Left ventricle myocardium inferior (tissue), 1 donor: Measurements from ENCODE around the gene MYBPC3. TPM values are rescaled to one million over a fixed set of nuclear protein-coding genes. Genes with fewer than 3 reads are reported as not detected.

Experiments used
- DNase-seq: peaks from one replicate; pipeline ENCODE4 v3.0.0-alpha.2; 2020
- H3K27ac ChIP-seq: fragments of 200-600 bp; replicated peaks from 2 replicates; pipeline ENCODE4 v1.8.0; 2021
- H3K27me3 ChIP-seq: fragments of 200-600 bp; 2 replicates; pipeline ENCODE4 v1.8.0; 2021; ENCODE audit warnings: low read depth
- H3K36me3 ChIP-seq: fragments of 200-600 bp; 2 replicates; pipeline ENCODE4 v1.8.0; 2021
- H3K4me1 ChIP-seq: fragments of 200-600 bp; 2 replicates; pipeline ENCODE4 v1.8.0; 2021
- H3K4me3 ChIP-seq: fragments of 200-600 bp; 2 replicates; pipeline ENCODE4 v1.8.0; 2021; ENCODE audit warnings: mild to moderate bottlenecking, moderate library complexity
- H3K9me3 ChIP-seq: fragments of 200-600 bp; replicated peaks from 2 replicates; pipeline ENCODE4 v1.8.0; 2021
- CTCF ChIP-seq: fragments of 200-600 bp; IDR thresholded peaks from 2 replicates; pipeline ENCODE4 v1.8.0; 2021; ENCODE audit warnings: antibody characterized with exemption, mild to moderate bottlenecking, borderline replicate concordance
- intact Hi-C: fragments of 100-400 bp; cut with micrococcal nuclease; formaldehyde crosslinking; loops from one replicate; pipeline ENCODE4 v1.11.0; 2022
- total RNA-seq: library from RNA; stranded (reverse); fragmentation: NEBNext Ultra II Directional; extraction: Animal tissue kit (Norgen Biotek cat#: 25700); gene quantifications from one replicate; pipeline ENCODE4 v1.2.1, GENCODE V29; 2021
- donor health status: DM: no; HTN: yes; CAD: no; lungs with severe emphysema.

Gene MYBPC3
- total RNA-seq, 1 donor from 2014 or later, result 2,538 TPM

DNA sequence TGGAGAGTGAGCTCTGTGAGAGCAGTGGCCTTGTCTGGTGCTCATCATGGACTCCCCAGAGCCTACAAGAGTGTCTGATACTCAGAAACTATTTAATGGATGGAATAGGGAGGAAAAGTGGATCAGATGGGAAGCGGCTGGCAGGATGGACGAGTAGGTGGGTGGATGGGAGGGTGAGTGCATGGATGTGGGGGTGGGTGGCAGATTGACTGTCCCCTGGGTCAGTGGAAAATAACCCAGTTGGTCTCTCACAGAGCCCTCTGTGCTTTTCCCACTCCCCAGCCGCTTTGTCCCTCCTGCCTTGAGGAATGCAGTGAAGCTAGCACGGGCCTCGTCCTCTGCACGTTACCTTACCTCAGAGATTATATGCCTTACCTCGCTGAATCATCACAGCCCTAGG is 19.9 kb upstream of the MYBPC3 start:
- intact Hi-C loops, result no loop called here
- Histone ChIP-seq H3K4me1 (no peaks in the 10 kb centered on the region), H3K36me3 (no peaks in the 10 kb centered on the region), H3K27me3 (no peaks in the 10 kb centered on the region), H3K9me3 (no peaks in the 10 kb centered on the region), H3K4me3 (no peak overlapping the region), H3K27ac (no peak overlapping the region)
- TF ChIP-seq CTCF, result no peak
- DNase-seq, result no peak

GRCh38 chr11:47369676-47370075 is 17.2 kb upstream of the MYBPC3 start:
- Histone ChIP-seq H3K9me3 (no peaks in the 10 kb centered on the region), H3K27ac (no peak overlapping the region), H3K4me3 (no peak overlapping the region), H3K4me1 (no peaks in the 10 kb centered on the region), H3K36me3 (no peaks in the 10 kb centered on the region), H3K27me3 (no peaks in the 10 kb centered on the region)
- intact Hi-C loops, result no loop called here
- no peak for TF ChIP-seq CTCF
- no peak for DNase-seq

- H3K9me3 ChIP-seq, result no peaks in the 10 kb centered on the region
- H3K27ac ChIP-seq, result no peak overlapping the region
- intact Hi-C loops, result no loop called here
- no peak overlapping the region for H3K4me3 ChIP-seq
- no peak for TF ChIP-seq CTCF
- no peak for DNase-seq
- peaks cover 6% of the 10 kb centered on the region for H3K4me1 ChIP-seq
- no peaks in the 10 kb centered on the region for H3K36me3 ChIP-seq
- H3K27me3 ChIP-seq, result no peaks in the 10 kb centered on the region
Observed at GRCh38 chr11:47366020-47366490, 13.6 kb upstream of the MYBPC3 start.

- Histone ChIP-seq H3K27ac (peak overlapping the region; percentile 63), H3K27me3 (no peaks in the 10 kb centered on the region), H3K36me3 (no peaks in the 10 kb centered on the region), H3K4me1 (peaks cover 13% of the 10 kb centered on the region), H3K4me3 (no peak overlapping the region), H3K9me3 (no peaks in the 10 kb centered on the region)
- DNase-seq, result no peak
- TF ChIP-seq CTCF, result no peak
- intact Hi-C loops, result no loop called here
Observed at GRCh38 chr11:47361419-47361818, 8.9 kb upstream of the MYBPC3 start.

DNA sequence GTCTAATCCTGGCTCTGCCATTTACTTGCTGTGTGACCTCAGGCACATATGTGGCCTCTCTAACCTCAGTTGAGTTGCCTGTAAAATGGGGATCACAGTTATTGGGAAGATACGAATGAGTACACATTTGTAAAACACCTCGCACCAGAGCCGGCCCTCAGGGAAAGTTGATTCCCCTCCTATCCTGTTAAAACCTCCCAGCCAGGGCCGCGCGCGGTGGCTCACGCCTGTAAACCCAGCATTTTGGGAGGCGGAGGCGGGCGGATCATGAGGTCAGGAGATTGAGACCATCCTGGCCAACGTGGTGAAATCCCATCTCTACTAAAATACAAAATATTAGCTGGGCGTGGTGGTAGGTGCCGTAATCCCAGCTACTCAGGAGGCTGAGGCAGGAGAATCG is 7.8 kb upstream of the MYBPC3 start:
- no peaks in the 10 kb centered on the region for H3K36me3 ChIP-seq
- no peak for DNase-seq
- no peak for TF ChIP-seq CTCF
- H3K9me3 ChIP-seq, result no peaks in the 10 kb centered on the region
- no peaks in the 10 kb centered on the region for H3K27me3 ChIP-seq
- H3K4me1 ChIP-seq, result peaks cover 15% of the 10 kb centered on the region
- intact Hi-C loops, result no loop called here
- peak overlapping the region; percentile 63 for H3K27ac ChIP-seq
- H3K4me3 ChIP-seq, result no peak overlapping the region

DNA sequence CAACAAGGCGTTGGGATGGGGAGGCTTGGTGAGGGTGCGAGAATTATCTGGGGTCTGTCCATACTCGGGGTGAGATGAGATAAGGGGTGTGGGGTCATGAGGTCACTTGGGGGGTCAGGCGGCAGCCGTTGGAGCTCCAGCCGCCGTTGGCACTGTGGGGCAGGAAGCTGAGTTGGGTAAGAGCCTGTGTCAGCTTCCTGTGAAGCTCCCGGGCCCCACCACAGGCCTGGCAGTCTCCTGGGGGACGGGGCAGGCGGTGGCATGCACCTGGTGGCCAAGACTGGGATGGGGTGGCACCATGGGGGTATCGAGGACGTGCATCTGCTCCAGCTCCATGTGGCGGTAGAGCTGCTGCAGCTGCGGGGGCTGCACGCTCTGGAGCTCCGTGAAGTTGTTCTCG is 7.1 kb upstream of the MYBPC3 start:
- DNase-seq, result no peak
- Histone ChIP-seq H3K36me3 (no peaks in the 10 kb centered on the region), H3K4me1 (peaks cover 16% of the 10 kb centered on the region), H3K27ac (no peak overlapping the region), H3K4me3 (no peak overlapping the region), H3K9me3 (no peaks in the 10 kb centered on the region), H3K27me3 (no peaks in the 10 kb centered on the region)
- intact Hi-C loops, result no loop called here
- TF ChIP-seq CTCF, result no peak
